NOMO-1 treated with DMSO at 0.1 percent for 48 hours (cell line): ENCODE results near the gene KCNJ12.
"Not testable (repeated sequence)": the region's sequence is repeated elsewhere in the genome, so short reads cannot be mapped to it uniquely, and the experiment has no call there.

Experiments
- DNase-seq: peaks from one replicate; lab custom pipeline; 2025; ENCODE audit not compliant: unreplicated experiment; lab: John Stamatoyannopoulos, UW

Gene KCNJ12

GRCh38 chr17:21419299-21420239, 43.4 kb downstream of the KCNJ12 start:
- DNase-seq: no peak

- DNase-seq: not testable (repeated sequence)
These were observed 44.4 kb downstream of the KCNJ12 start for GRCh38 chr17:21420503-21421090.

DNA sequence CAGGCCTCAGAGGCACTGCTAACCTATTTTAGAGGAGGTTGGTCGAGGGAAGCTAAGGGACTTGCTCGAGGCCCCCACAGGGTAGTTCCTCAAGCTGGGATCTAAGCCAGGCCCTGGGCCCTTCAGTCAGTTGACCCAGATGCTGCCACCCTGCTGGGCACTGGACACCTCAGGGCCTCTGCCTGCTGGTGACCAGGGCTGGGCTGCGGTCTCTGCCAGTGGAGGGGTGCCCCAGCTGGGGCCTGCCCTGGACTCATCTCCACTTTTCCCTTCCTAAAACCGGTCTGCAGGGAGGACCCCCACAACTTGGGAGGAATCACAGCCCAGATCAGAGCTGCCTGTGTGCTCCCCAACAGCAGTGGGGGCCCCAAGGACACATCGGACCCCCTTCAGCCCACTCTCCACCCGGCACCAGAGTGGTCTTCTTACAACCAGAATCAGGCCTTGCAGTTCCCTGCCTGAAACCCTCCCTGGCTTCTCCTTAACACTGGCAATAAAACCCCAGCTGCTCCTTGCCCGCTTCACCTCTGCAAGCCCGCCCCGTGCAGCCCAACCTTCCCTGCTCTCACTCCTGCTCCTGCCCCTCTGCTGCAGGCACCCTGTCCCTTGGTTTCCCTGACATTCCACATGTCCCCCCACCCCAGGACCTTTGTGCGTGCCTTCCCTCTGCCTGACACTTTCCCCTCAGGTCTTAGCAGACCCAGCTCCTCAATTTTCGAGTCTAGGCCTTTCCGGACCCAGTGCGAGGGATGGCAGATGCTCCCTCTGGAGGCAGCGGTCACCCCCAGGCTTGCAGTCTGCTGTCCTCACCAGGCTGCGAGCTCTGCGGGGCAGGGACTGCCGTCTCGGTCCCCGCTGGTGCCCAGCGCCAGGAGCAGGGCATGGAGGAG, 45.5 kb downstream of the KCNJ12 start:
- not testable (repeated sequence) for DNase-seq

DNA sequence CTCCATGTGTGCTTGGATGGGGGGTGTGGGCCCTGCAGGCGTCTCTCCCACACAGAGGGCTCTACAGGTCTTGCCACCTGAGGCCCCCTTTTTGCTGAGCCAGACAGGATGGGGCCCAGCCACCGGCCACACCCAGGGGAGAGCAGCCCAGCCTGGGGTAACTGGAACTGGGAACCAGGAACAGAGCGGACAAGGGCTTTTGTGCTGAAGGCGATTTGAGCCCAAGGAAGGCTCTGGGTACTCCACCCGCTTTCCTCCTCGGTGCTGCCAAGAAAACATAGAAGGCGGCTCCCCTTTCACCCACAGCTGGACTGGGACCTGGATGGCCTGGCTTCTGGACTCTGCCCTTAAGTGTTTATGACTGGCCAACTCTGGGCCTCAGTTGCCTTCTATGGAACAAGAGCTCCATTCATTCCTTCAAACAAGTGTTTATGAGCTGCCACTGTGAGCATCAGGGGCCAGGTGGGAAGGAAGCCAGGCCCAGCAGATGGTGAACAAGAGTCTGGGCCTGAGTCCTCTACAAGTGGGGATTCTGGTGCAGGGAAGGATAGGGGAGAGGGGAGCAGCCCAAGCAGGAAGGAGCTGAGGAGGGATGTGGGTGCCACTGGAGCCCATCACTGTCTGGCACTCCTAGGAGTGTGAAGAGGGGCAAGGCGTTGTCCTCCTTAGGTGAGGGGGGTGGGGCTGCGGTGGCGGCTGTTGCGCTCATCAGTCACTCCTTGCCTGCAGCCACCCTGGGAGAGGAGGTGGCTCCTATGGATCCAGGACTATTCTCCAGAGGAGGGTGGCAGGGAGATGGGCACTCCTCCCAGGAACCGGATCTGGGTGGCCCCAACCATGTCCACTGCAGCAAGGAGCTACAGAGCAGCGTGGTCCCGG, 46.4 kb downstream of the KCNJ12 start:
- DNase-seq: not testable (repeated sequence)

GRCh38 chr17:21423190-21423493, 47.0 kb downstream of the KCNJ12 start:
- not testable (repeated sequence) for DNase-seq

GRCh38 chr17:21424697-21425096, 48.5 kb downstream of the KCNJ12 start:
- DNase-seq: not testable (repeated sequence)

DNA sequence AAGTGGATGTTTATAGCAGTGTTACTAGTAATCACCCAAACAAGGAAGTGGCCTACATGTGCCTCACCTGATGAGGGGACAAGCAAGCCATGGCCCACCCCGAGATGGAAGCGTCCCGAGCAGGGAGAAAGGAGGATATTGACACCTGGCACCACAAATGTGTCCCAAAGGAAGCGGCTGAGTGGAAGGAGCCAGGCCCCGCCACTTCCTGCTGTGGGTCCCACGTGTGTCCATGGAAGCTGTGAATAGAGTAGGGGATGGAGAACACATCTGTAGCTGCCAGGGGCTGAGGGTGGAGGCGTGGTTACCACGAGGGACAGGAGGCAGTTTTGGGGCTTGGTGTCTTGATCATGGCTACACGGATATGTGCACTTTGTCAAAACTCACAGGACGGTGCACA, 49.2 kb downstream of the KCNJ12 start:
- DNase-seq: no peak

DNA sequence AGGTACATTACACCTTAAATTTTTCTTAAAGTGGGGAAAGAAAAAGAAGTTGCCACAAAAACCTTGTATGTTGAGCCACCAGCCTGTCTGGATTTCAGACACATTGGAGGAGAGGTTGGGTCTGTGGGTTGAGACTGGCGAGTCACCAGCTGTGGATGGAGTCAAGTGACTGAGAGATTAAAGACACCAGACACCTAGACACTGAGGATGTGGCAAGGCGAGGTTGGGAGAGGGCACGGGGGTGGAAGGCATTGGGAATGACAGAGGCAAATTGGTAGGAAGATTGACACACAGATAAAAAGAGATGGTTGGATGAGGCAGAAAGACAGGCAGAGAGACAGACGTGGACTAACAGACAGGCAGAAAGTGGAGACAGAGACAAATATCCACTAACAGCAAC, 49.6 kb downstream of the KCNJ12 start:
- no peak for DNase-seq

- not testable (repeated sequence) for DNase-seq
These were observed 50.1 kb downstream of the KCNJ12 start for GRCh38 chr17:21426246-21426645.

DNA sequence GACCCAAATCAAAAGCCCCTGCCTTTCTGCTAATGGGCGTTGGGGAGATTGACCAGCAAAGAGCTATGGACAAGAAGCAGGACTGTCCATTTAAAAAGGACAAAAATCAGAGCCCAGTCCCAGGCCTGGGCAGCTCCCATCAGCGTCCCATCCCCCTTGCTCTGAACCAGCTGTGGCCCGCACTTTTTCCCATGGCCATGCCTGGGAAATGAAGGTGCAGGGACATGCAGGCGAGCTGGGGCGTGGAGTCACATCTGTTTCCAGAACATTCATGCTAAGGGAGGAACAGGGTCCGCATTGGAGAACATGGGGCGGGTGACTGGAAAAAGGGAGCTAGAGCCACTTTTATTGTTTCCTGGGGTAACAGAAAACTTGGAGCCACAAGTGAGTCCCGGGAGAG, 50.7 kb downstream of the KCNJ12 start:
- DNase-seq: not testable (repeated sequence)

- DNase-seq: not testable (repeated sequence)
These were observed 51.6 kb downstream of the KCNJ12 start for GRCh38 chr17:21427727-21428126.

DNA sequence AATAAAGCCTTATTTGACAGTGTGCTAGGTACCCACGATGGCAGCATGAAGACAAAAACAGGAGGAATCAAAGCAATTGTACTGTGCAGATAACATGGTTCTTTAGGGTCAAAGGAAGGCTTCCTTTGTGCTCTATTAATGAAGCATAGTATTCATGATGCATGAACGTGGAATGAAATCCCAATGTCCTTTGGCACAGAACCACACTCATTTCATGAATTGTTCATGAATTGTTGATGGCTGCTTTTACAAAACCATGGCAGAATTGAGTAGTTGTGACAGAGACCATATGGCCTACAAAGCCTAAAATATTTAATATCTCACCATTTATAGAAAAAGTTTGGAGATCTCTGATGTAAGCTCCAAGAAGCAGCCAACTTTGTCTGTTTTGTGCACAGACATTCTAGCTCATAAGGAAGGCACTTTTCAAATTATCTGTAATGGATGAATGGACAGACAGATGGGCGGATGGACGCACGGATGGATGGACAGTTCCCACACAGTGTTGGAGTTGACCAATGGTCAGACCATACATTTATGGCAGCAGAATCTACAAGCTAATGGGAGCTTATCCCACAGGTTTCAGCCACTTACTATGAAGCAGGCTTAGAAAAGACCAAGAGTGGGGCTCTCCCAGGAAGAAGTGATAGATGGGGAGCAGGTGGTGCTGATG, 52.7 kb downstream of the KCNJ12 start:
- not testable (repeated sequence) for DNase-seq

GRCh38 chr17:21429921-21430628, 53.9 kb downstream of the KCNJ12 start:
- not testable (repeated sequence) for DNase-seq

GRCh38 chr17:21433971-21434370, 57.8 kb downstream of the KCNJ12 start:
- not testable (repeated sequence) for DNase-seq

- not testable (repeated sequence) for DNase-seq
These were observed 58.8 kb downstream of the KCNJ12 start for GRCh38 chr17:21434976-21435375.

DNA sequence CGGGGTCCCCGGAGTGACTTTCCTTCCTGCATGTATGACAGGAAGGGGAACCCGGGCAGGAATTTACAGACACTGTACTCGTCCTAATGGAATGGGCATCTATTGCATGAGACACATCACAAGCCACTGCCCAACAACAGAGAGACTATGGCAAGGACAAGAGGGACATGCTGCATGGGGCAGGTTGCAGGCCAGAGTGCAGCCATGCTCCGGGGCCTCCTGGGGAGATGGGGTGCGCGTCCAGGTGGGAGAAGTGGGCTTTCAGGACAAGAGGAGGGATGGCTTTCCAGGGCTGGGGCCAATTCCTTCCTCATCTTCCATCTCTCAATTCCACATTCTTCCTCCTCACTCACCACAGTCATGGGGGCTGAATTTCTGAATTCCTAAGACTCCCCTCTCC, 60.3 kb downstream of the KCNJ12 start:
- DNase-seq: not testable (repeated sequence)

DNA sequence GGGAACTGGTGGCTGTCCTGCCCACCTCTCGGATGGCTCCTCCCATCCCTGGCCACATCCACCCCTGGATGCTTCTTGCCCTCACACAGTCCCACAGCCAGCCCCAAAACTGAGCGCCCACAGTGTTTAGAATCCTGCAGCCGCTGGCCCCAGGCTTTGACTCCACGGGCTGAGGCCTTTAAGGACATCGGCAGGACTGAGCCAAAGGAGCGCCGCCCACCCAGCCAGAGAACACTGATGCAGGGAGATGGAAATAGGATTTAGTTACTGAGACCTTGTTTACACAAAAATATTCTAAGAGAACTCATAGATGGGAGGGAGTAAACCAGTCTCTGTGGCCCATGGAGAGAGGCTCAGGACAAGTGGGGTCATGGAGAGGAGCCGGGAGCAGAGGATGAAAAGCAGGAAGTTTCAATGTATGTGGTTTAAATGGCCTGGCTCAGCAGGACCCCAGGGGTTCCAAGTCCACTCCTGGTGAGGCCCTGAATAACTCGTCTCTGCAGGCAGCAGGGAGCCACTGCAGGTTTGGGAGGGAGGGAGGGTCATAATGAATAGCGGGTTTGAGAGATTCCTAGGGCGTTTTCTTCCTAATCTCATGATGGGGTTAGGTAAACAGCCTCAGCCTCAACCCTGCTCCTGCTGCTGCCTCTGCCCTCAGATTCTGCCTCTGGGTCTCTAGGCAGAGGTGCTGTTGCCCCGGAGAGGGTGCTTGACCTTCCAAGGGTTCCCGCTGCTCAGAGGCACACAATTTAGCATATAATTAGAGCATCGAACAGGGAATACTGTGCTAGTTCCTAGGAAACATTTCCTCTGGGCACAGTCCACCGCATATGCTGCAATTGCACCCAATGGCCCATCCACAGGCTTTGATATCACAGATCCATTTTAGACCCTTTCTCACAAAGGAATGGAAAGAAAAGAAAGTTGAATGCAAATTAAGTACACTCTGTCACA, 61.0 kb downstream of the KCNJ12 start:
- DNase-seq: not testable (repeated sequence)
